ENCODE data around the gene WIZ.

DNA sequence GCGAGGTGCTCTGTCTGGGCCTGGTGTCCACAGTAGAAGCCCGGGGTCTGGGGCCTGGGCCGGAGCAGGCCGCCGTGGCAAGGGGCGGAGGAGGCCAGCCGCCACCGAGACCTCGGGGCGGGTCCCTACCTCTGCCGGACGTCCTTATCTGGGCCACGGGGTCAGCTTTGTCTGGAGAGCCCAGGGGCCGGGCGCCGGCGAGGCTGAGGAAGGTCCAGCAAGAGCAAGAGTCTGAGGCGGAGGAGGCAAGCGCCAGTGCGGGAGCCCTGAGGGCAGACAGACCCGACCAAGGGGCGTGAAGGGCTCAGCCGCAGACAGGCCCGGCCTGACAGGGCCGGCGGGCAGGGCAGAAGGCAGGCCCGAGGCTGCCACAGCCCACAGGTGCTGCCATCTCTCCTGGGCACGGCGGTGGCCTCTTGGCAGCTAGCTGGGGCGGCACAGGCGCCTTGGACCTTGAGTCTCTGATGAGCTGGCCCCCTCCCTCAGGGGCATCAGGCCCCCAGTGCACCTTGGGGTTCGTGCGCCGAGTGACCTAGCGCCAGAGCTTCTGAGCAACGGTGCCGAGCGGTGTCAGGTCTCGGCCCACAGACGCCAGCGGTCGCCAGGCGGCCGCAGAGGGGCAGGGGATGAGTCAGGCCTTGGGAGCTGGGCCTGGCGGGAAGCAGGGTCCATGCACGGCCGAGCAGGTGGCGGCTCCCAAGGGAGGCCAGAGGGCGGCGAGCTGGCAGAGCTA, 51.1 kb downstream of the WIZ start:
- TF ChIP-seq, protein P1, sequence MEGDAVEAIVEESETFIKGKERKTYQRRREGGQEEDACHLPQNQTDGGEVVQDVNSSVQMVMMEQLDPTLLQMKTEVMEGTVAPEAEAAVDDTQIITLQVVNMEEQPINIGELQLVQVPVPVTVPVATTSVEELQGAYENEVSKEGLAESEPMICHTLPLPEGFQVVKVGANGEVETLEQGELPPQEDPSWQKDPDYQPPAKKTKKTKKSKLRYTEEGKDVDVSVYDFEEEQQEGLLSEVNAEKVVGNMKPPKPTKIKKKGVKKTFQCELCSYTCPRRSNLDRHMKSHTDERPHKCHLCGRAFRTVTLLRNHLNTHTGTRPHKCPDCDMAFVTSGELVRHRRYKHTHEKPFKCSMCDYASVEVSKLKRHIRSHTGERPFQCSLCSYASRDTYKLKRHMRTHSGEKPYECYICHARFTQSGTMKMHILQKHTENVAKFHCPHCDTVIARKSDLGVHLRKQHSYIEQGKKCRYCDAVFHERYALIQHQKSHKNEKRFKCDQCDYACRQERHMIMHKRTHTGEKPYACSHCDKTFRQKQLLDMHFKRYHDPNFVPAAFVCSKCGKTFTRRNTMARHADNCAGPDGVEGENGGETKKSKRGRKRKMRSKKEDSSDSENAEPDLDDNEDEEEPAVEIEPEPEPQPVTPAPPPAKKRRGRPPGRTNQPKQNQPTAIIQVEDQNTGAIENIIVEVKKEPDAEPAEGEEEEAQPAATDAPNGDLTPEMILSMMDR (IDR thresholded peaks at IDR 0.05): no peak
- TF ChIP-seq POLR2A (IDR thresholded peaks at IDR 0.05): no peak
